Left hindlimb (tissue), 1 donor: ENCODE measurements around the gene PLXNB3.
"Not testable (repeated sequence)": the region's sequence is repeated elsewhere in the genome, so short reads cannot be mapped to it uniquely, and the experiment has no call there.

Source experiments
- DNase-seq: peaks from one replicate; pipeline ENCODE4 v3.0.0-alpha.2; 2018

Gene PLXNB3

GRCh38 chrX:153794897-153795816 lies 31.1 kb downstream of the PLXNB3 start:
- DNase-seq = no peak

- DNase-seq = no peak
Measured at GRCh38 chrX:153797415-153798015, 33.5 kb downstream of the PLXNB3 start.

GRCh38 chrX:153799326-153799725 lies 35.3 kb downstream of the PLXNB3 start:
- peak; percentile 13 for DNase-seq

- peak; percentile 4 for DNase-seq
Measured at GRCh38 chrX:153800177-153800722, 36.2 kb downstream of the PLXNB3 start.

- DNase-seq = peak; percentile 14
Measured at GRCh38 chrX:153800746-153801145, 36.7 kb downstream of the PLXNB3 start.

- DNase-seq = peak; percentile 3
Measured at GRCh38 chrX:153801669-153802068, 37.6 kb downstream of the PLXNB3 start.

GRCh38 chrX:153802513-153803045 lies 38.5 kb downstream of the PLXNB3 start:
- peak; percentile 13 for DNase-seq

- peak; percentile 13 for DNase-seq
Measured at GRCh38 chrX:153803211-153804099, 39.4 kb downstream of the PLXNB3 start.

GRCh38 chrX:153804100-153804595 lies 40.1 kb downstream of the PLXNB3 start:
- DNase-seq = peak; percentile 15

GRCh38 chrX:153804621-153805020 lies 40.6 kb downstream of the PLXNB3 start:
- DNase-seq = peak; percentile 8

- no peak for DNase-seq
Measured at GRCh38 chrX:153805436-153805835, 41.4 kb downstream of the PLXNB3 start.

- peak; percentile 17 for DNase-seq
Measured at GRCh38 chrX:153806999-153807575, 43.0 kb downstream of the PLXNB3 start.

- DNase-seq = no peak
Measured at GRCh38 chrX:153807976-153808375, 43.9 kb downstream of the PLXNB3 start.

GRCh38 chrX:153812220-153812619 lies 48.2 kb downstream of the PLXNB3 start:
- DNase-seq = no peak

- DNase-seq = no peak
Measured at GRCh38 chrX:153813161-153813560, 49.1 kb downstream of the PLXNB3 start.

GRCh38 chrX:153814591-153815315 lies 50.7 kb downstream of the PLXNB3 start:
- no peak for DNase-seq

GRCh38 chrX:153816831-153817690 lies 53.0 kb downstream of the PLXNB3 start:
- DNase-seq = no peak

GRCh38 chrX:153818064-153818463 lies 54.0 kb downstream of the PLXNB3 start:
- not testable (repeated sequence) for DNase-seq

- no peak for DNase-seq
Measured at GRCh38 chrX:153818571-153819383, 54.7 kb downstream of the PLXNB3 start.
